ENCODE data around the gene ACP6. TPM values are rescaled to one million over a fixed set of nuclear protein-coding genes. Genes with fewer than 3 reads are reported as not detected.

ACP6 gene
- total RNA-seq, 2 experiments from 2014 or later, result 11.6 to 12.5 TPM

DNA sequence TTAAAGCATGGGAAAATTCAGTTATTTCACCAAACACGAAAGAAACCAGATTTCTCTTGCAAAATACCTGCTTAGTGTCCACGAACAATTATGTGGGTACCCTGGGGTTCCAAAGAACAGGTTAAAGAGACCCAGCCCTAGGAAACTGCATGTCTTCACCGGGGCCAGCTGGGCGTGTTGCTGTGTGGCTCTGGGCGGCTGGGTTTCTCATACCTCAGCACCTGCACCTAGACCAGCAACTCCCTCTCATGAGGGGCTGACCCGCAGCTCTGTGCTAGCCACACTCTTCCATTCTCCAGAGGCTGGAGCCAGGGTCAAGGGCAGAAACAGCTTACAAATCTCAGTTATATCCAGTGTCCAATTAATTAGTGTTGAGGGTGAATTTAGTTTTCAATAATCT lies 40.3 kb downstream of the ACP6 start:
- DNase-seq, result no peak
- H3K9me3 Mint-ChIP-seq, result no peaks in the 10 kb centered on the region
- no peak overlapping the region for H3K4me3 Mint-ChIP-seq
- no peaks in the 10 kb centered on the region for H3K27me3 Mint-ChIP-seq
- ChIA-PET CTCF (interaction anchor here (0.8 to 2.2 kb wide), 7 partner anchors 10 to 263 kb away, joined by 3 to 15 read pairs (median 5); no protein-coding TSS in a partner anchor), POLR2A (no interaction called here)
- peaks cover 24% of the 10 kb centered on the region for H3K4me1 Mint-ChIP-seq (ENCODE audit: low read depth)
- intact Hi-C loops (cut with micrococcal nuclease), result no loop called here
- peaks cover 3% of the 10 kb centered on the region for H3K36me3 Mint-ChIP-seq
- H3K27ac Mint-ChIP-seq, result no peak overlapping the region

GRCh38 chr1:147628441-147628840 lies 41.9 kb downstream of the ACP6 start:
- no peaks in the 10 kb centered on the region for H3K9me3 Mint-ChIP-seq
- H3K27ac Mint-ChIP-seq, result no peak overlapping the region
- CTCF ChIA-PET, result interaction anchor here (0.8 to 3.1 kb wide), 7 partner anchors 10 to 135 kb away, joined by 3 to 33 read pairs (median 15); no protein-coding TSS in a partner anchor
- H3K36me3 Mint-ChIP-seq, result peaks cover 6% of the 10 kb centered on the region
- intact Hi-C loops (cut with micrococcal nuclease), result no loop called here
- H3K4me3 Mint-ChIP-seq, result no peak overlapping the region
- H3K27me3 Mint-ChIP-seq, result no peaks in the 10 kb centered on the region
- DNase-seq, result no peak
- H3K4me1 Mint-ChIP-seq (ENCODE audit: low read depth), result peaks cover 24% of the 10 kb centered on the region
- POLR2A ChIA-PET, result no interaction called here

- peak; percentile 57 for DNase-seq
- H3K4me3 Mint-ChIP-seq, result no peak overlapping the region
- CTCF ChIA-PET, result interaction anchor here (0.8 to 3.1 kb wide), 21 partner anchors 9 to 265 kb away, joined by 3 to 33 read pairs (median 4); no protein-coding TSS in a partner anchor
- no peaks in the 10 kb centered on the region for H3K9me3 Mint-ChIP-seq
- peaks cover 8% of the 10 kb centered on the region for H3K36me3 Mint-ChIP-seq
- H3K27ac Mint-ChIP-seq, result no peak overlapping the region
- H3K4me1 Mint-ChIP-seq (ENCODE audit: low read depth), result peaks cover 24% of the 10 kb centered on the region
- intact Hi-C loops (cut with micrococcal nuclease), result loop anchor here (1.0 to 2.0 kb wide), 3 partner anchors 27 to 132 kb away; no protein-coding TSS in a partner anchor
- no peaks in the 10 kb centered on the region for H3K27me3 Mint-ChIP-seq
- POLR2A ChIA-PET, result no interaction called here
Observed at GRCh38 chr1:147627435-147628110, 42.8 kb downstream of the ACP6 start.

DNA sequence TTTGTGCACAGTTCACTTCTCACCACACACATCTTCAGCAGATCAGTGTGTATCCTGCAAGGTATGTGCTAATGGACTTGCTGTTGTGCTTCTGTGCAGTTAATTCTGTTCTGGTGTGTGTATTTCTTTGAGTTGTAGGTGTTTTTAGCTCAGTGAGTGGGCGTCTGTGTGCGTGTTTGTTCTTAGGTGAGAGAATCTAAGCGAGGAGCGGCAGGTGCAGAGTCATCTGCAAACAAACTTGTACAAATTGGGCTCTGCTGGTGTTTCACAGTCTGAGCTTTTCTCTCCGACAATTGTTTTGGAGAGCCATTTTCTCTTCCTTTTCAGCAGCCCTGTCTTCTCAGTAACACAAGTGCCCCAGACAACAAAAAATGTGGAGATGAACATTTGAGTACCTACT lies 43.6 kb downstream of the ACP6 start:
- Mint-ChIP-seq H3K9me3 (no peaks in the 10 kb centered on the region), H3K27me3 (no peaks in the 10 kb centered on the region), H3K36me3 (peaks cover 8% of the 10 kb centered on the region), H3K4me3 (no peak overlapping the region), H3K27ac (no peak overlapping the region), H3K4me1 (ENCODE audit: low read depth) (peaks cover 24% of the 10 kb centered on the region)
- intact Hi-C loops (cut with micrococcal nuclease), result loop anchor here (1.0 to 2.0 kb wide), 3 partner anchors 26 to 131 kb away; no protein-coding TSS in a partner anchor
- no peak for DNase-seq
- CTCF ChIA-PET, result interaction anchor here (0.6 to 3.1 kb wide), 20 partner anchors 9 to 266 kb away, joined by 3 to 33 read pairs (median 4); no protein-coding TSS in a partner anchor
- POLR2A ChIA-PET, result no interaction called here

DNA sequence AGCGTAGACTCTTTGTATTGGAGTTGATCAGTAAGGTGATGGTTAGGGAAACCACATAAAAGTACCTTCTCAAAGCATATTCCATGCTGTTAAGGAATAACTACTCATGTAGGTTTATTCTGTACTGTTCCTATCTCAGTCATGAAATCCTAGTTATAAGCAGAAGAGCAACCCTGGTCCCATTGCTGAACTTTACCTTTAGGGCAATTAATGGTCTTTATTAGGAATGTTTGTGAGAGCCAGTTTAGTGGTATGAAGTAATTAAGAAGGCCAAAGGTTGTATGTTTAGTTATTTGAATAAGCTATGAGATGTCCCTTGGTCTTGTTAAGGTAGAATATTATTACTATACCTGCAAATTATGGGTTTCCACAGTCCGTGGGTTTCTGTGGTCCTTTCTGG lies 44.0 kb downstream of the ACP6 start:
- Mint-ChIP-seq H3K36me3 (peaks cover 8% of the 10 kb centered on the region), H3K9me3 (no peaks in the 10 kb centered on the region), H3K27ac (no peak overlapping the region), H3K27me3 (no peaks in the 10 kb centered on the region), H3K4me1 (ENCODE audit: low read depth) (peaks cover 24% of the 10 kb centered on the region), H3K4me3 (no peak overlapping the region)
- ChIA-PET CTCF (interaction anchor here (0.6 to 3.1 kb wide), 13 partner anchors 8 to 133 kb away, joined by 3 to 33 read pairs (median 8); no protein-coding TSS in a partner anchor), POLR2A (no interaction called here)
- intact Hi-C loops (cut with micrococcal nuclease), result loop anchor here (2.0 kb wide), 1 partner anchor 25 kb away; no protein-coding TSS in a partner anchor
- no peak for DNase-seq

DNA sequence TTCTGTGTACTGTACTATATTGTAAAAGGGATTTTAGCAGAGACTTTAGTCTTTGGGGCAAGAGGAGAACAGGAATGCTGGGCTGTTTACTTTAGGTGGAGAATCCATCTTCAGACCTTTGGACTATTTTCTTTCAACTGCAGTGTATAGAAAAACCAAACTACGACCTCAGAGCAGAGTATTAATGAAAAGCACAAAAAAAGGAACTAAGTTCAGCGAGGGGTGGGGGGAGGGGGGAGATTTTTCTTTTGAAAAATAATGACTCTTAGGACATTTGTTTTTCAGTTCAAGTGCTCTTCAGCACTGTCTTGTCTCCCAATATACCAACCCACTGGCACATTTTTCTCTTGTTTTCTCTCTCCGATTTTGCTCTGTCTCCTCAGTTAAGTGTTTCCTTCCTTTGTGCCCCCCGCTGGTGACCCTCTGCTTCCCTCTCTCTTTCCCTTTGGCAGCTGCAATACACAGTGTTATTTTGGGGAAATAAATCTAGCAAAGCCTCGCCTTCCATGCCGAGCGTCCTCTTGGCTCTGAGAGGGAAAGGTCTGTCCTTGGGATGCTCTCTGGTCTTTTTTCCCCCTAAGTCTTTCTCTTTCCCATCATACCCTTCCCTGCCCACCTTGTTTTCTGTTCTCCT lies 44.8 kb downstream of the ACP6 start:
- H3K4me3 Mint-ChIP-seq, result no peak overlapping the region
- ChIA-PET POLR2A (no interaction called here), CTCF (interaction anchor here (3.1 kb wide), 2 partner anchors 108 to 132 kb away, joined by 20 to 33 read pairs; no protein-coding TSS in a partner anchor)
- intact Hi-C loops (cut with micrococcal nuclease), result no loop called here
- DNase-seq, result no peak
- H3K36me3 Mint-ChIP-seq, result peaks cover 14% of the 10 kb centered on the region
- H3K4me1 Mint-ChIP-seq (ENCODE audit: low read depth), result peaks cover 24% of the 10 kb centered on the region
- no peak overlapping the region for H3K27ac Mint-ChIP-seq
- no peaks in the 10 kb centered on the region for H3K27me3 Mint-ChIP-seq
- H3K9me3 Mint-ChIP-seq, result no peaks in the 10 kb centered on the region

DNA sequence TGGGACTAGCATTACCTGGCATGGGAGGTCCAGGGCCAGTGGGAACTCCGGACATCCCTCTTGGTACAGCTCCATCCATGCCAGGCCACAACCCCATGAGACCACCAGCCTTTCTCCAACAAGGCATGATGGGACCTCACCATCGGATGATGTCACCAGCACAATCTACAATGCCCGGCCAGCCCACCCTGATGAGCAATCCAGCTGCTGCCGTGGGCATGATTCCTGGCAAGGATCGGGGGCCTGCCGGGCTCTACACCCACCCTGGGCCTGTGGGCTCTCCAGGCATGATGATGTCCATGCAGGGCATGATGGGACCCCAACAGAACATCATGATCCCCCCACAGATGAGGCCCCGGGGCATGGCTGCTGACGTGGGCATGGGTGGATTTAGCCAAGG lies 45.8 kb downstream of the ACP6 start:
- POLR2A ChIA-PET, result no interaction called here
- no peaks in the 10 kb centered on the region for H3K27me3 Mint-ChIP-seq
- intact Hi-C loops (cut with micrococcal nuclease), result no loop called here
- H3K36me3 Mint-ChIP-seq, result peaks cover 20% of the 10 kb centered on the region
- CTCF ChIA-PET, result interaction anchor here (0.7 to 1.0 kb wide), 3 partner anchors 79 to 109 kb away, joined by 3 to 5 read pairs (median 3); no protein-coding TSS in a partner anchor
- no peak overlapping the region for H3K27ac Mint-ChIP-seq
- H3K4me1 Mint-ChIP-seq (ENCODE audit: low read depth), result peaks cover 21% of the 10 kb centered on the region
- H3K9me3 Mint-ChIP-seq, result no peaks in the 10 kb centered on the region
- no peak overlapping the region for H3K4me3 Mint-ChIP-seq
- DNase-seq, result no peak

DNA sequence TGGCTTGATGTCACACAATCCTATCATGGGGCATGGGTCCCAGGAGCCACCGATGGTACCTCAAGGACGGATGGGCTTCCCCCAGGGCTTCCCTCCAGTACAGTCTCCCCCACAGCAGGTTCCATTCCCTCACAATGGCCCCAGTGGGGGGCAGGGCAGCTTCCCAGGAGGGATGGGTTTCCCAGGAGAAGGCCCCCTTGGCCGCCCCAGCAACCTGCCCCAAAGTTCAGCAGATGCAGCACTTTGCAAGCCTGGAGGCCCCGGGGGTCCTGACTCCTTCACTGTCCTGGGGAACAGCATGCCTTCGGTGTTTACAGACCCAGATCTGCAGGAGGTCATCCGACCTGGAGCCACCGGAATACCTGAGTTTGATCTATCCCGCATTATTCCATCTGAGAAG lies 46.3 kb downstream of the ACP6 start:
- Mint-ChIP-seq H3K36me3 (peaks cover 20% of the 10 kb centered on the region), H3K4me3 (no peak overlapping the region), H3K4me1 (ENCODE audit: low read depth) (peaks cover 17% of the 10 kb centered on the region), H3K27ac (no peak overlapping the region), H3K27me3 (no peaks in the 10 kb centered on the region), H3K9me3 (no peaks in the 10 kb centered on the region)
- intact Hi-C loops (cut with micrococcal nuclease), result no loop called here
- no peak for DNase-seq
- CTCF ChIA-PET, result interaction anchor here (1.0 kb wide), 1 partner anchor 108 kb away, joined by 3 read pairs; no protein-coding TSS in a partner anchor
- POLR2A ChIA-PET, result no interaction called here

DNA sequence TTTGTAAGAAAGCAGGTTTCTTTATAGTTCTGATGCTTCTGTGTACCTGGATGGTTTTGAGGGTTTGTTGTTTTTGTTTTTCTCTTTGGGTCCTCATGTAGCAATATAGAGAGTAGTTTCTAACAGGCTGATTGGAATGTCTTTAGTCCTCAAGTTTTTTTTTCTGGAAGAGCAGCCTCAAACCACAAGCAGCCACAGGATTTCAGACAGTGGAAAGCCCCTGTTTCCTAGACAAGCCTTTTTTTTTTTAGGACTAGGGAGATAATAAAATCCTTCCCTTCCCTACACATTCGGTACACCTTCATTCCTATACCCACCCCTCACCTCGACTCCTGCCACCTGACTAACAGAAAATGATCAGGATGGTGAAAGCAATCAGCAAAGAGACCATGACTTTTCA lies 47.6 kb downstream of the ACP6 start:
- H3K9me3 Mint-ChIP-seq, result no peaks in the 10 kb centered on the region
- no peak for DNase-seq
- no peak overlapping the region for H3K27ac Mint-ChIP-seq
- peaks cover 22% of the 10 kb centered on the region for H3K4me1 Mint-ChIP-seq (ENCODE audit: low read depth)
- intact Hi-C loops (cut with micrococcal nuclease), result no loop called here
- no peak overlapping the region for H3K4me3 Mint-ChIP-seq
- H3K27me3 Mint-ChIP-seq, result no peaks in the 10 kb centered on the region
- POLR2A ChIA-PET, result no interaction called here
- CTCF ChIA-PET, result no interaction called here
- H3K36me3 Mint-ChIP-seq, result peaks cover 28% of the 10 kb centered on the region

GRCh38 chr1:147620543-147620942 lies 49.8 kb downstream of the ACP6 start:
- no peaks in the 10 kb centered on the region for H3K9me3 Mint-ChIP-seq
- intact Hi-C loops (cut with micrococcal nuclease), result no loop called here
- H3K36me3 Mint-ChIP-seq, result peaks cover 41% of the 10 kb centered on the region
- DNase-seq, result no peak
- ChIA-PET POLR2A (no interaction called here), CTCF (no interaction called here)
- H3K4me1 Mint-ChIP-seq (ENCODE audit: low read depth), result peaks cover 23% of the 10 kb centered on the region
- H3K27me3 Mint-ChIP-seq, result no peaks in the 10 kb centered on the region
- H3K27ac Mint-ChIP-seq, result no peak overlapping the region
- H3K4me3 Mint-ChIP-seq, result no peak overlapping the region

DNA sequence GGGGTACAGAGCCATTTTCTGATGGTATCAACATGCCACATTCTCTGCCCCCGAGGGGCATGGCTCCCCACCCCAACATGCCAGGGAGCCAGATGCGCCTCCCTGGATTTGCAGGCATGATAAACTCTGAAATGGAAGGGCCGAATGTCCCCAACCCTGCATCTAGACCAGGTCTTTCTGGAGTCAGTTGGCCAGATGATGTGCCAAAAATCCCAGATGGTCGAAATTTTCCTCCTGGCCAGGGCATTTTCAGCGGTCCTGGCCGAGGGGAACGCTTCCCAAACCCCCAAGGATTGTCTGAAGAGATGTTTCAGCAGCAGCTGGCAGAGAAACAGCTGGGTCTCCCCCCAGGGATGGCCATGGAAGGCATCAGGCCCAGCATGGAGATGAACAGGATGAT lies 50.6 kb downstream of the ACP6 start:
- H3K36me3 Mint-ChIP-seq, result peaks cover 40% of the 10 kb centered on the region
- CTCF ChIA-PET, result no interaction called here

DNA sequence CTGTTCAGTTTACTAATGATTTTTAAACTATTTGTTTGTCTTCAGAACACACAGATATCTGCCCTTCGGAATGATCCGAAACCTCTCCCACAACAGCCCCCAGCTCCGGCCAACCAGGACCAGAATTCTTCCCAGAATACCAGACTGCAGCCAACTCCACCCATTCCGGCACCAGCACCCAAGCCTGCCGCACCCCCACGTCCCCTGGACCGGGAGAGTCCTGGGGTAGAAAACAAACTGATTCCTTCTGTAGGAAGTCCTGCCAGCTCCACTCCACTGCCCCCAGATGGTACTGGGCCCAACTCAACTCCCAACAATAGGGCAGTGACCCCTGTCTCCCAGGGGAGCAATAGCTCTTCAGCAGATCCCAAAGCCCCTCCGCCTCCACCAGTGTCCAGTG lies 51.6 kb downstream of the ACP6 start:
- ChIA-PET CTCF (interaction anchor here (1.0 to 2.1 kb wide), 4 partner anchors 9 to 123 kb away, joined by 3 to 18 read pairs (median 5); no protein-coding TSS in a partner anchor), POLR2A (interaction anchor here (1.4 kb wide), 1 partner anchor 79 kb away, joined by 3 read pairs; no protein-coding TSS in a partner anchor)
- intact Hi-C loops (cut with micrococcal nuclease), result loop anchor here (1.0 to 2.0 kb wide), 2 partner anchors 18 to 74 kb away; no protein-coding TSS in a partner anchor
- H3K4me3 Mint-ChIP-seq, result no peak overlapping the region
- peak overlapping the region; percentile 68 for H3K27ac Mint-ChIP-seq
- no peaks in the 10 kb centered on the region for H3K27me3 Mint-ChIP-seq
- peaks cover 23% of the 10 kb centered on the region for H3K4me1 Mint-ChIP-seq (ENCODE audit: low read depth)
- H3K9me3 Mint-ChIP-seq, result no peaks in the 10 kb centered on the region
- DNase-seq, result no peak
- peaks cover 45% of the 10 kb centered on the region for H3K36me3 Mint-ChIP-seq

More for the DNA sequence above, 50.6 kb downstream of the ACP6 start:
- H3K9me3 Mint-ChIP-seq, result no peaks in the 10 kb centered on the region
- H3K27me3 Mint-ChIP-seq, result no peaks in the 10 kb centered on the region
- no peak for DNase-seq
- intact Hi-C loops (cut with micrococcal nuclease), result loop anchor here (2.0 kb wide), 1 partner anchor 75 kb away; no protein-coding TSS in a partner anchor
- POLR2A ChIA-PET, result no interaction called here
- no peak overlapping the region for H3K4me3 Mint-ChIP-seq
- H3K27ac Mint-ChIP-seq, result no peak overlapping the region
- H3K4me1 Mint-ChIP-seq (ENCODE audit: low read depth), result peaks cover 23% of the 10 kb centered on the region
